Thyroid gland (tissue), 4 donors: Measurements from ENCODE around the gene CBL. TPM values are rescaled to one million over a fixed set of nuclear protein-coding genes. Genes with fewer than 3 reads are reported as not detected.

Experiments used
- DNase-seq, 2 donors: peaks; one replicate each; pipeline ENCODE4 v3.0.0-alpha.2; 2019
- H3K27ac ChIP-seq, 3 donors: fragments of 200-600 bp; sonication (generic); 1 replicate in 2 of 3; 2 replicates in 1 of 3; pipeline ENCODE4 v1.5.1; 2016 to 2019; ENCODE audit warnings: mild to moderate bottlenecking in 1 of 3, moderate library complexity in 1 of 3
- H3K27me3 ChIP-seq: fragments of 200-600 bp; sonication (generic); one replicate; pipeline ENCODE4 v1.5.1; 2019
- H3K36me3 ChIP-seq, 2 donors: fragments of 200-600 bp; sonication (generic); one replicate each; pipeline ENCODE4 v1.5.1; 2016 to 2019
- H3K4me1 ChIP-seq, 2 donors: fragments of 200-600 bp; sonication (generic); one replicate each; pipeline ENCODE4 v1.5.1; 2017 to 2019
- H3K4me3 ChIP-seq, 3 donors: fragments of 200-600 bp; sonication (generic); replicated peaks in 1 of 3; 1 replicate in 2 of 3; 2 replicates in 1 of 3; pipeline ENCODE4 v1.5.1; 2016; ENCODE audit warnings: mild to moderate bottlenecking in 1 of 3
- H3K9me3 ChIP-seq: fragments of 200-600 bp; sonication (generic); one replicate; pipeline ENCODE4 v1.5.1; 2017
- CTCF ChIP-seq, 6 experiments: fragments of 200-600 bp in 3 of 6; fragments of 450-650 bp in 3 of 6; sonication (generic) in 3 of 6; IDR thresholded peaks; one replicate each; pipeline ENCODE4 v1.5.1; 2016 to 2019; ENCODE audit warnings: antibody characterized with exemption in 6 of 6, mild to moderate bottlenecking in 2 of 6, inconsistent platforms in 1 of 6, moderate library complexity in 1 of 6
- POLR2A ChIP-seq, 2 donors: fragments of 450-650 bp; IDR thresholded peaks; one replicate each; pipeline ENCODE4 v1.6.1; 2017; ENCODE audit warnings: antibody characterized with exemption in 2 of 2, mild to moderate bottlenecking in 2 of 2, moderate library complexity in 1 of 2
- WGBS, 2 donors: methylation state at CpG; one replicate each; pipeline ENCODE4 v1.1.5; 2017; 5-methylcytosine and 5-hydroxymethylcytosine counted together
- intact Hi-C: fragments of 100-400 bp; cut with DNase I; formaldehyde crosslinking; loops from one replicate; pipeline ENCODE4 v1.15.1; 2023
- total RNA-seq, 4 donors: library from RNA; depleted of rRNA; stranded (reverse); fragments of >200 nt; gene quantifications; one replicate each; pipeline ENCODE4 v1.2.3, GENCODE V29; 2016

Gene CBL
- total RNA-seq, 4 donors from 2014 or later, result 9.4 to 14.5 (median 13.9) TPM

GRCh38 chr11:119202554-119202953, 3.6 kb upstream of the CBL start:
- H3K4me3 ChIP-seq, result no peak overlapping the region
- H3K36me3 ChIP-seq, result no peaks in the 10 kb centered on the region
- peaks cover 20 to 26% of the 10 kb centered on the region in 2 donors for H3K4me1 ChIP-seq
- H3K9me3 ChIP-seq, result no peaks in the 10 kb centered on the region
- DNase-seq, result no peak
- TF ChIP-seq CTCF (IDR thresholded peaks at IDR 0.05), result no peak
- TF ChIP-seq POLR2A (IDR thresholded peaks at IDR 0.05), result no peak
- no peak overlapping the region for H3K27ac ChIP-seq
- 90 to 95% methylated on average over 7 of the region's 7 CpGs for WGBS, 2 donors
- no peaks in the 10 kb centered on the region for H3K27me3 ChIP-seq
- intact Hi-C loops, result loop anchor here (10.0 kb wide), 2 partner anchors 82 to 122 kb away; no protein-coding TSS in a partner anchor

GRCh38 chr11:119204066-119204465, 2.1 kb upstream of the CBL start:
- intact Hi-C loops, result loop anchor here (10.0 kb wide), 2 partner anchors 81 to 121 kb away; no protein-coding TSS in a partner anchor
- WGBS, 2 donors, result 95% methylated on average over 9 of the region's 9 CpGs
- no peak for DNase-seq

GRCh38 chr11:119205080-119205479, 1.1 kb upstream of the CBL start:
- no peaks in the 10 kb centered on the region for H3K36me3 ChIP-seq
- H3K27me3 ChIP-seq, result no peaks in the 10 kb centered on the region
- no peak for TF ChIP-seq CTCF (IDR thresholded peaks at IDR 0.05)
- no peak for TF ChIP-seq POLR2A (IDR thresholded peaks at IDR 0.05)
- no peak for DNase-seq
- H3K4me3 ChIP-seq, result no peak overlapping the region
- intact Hi-C loops, result loop anchor here (10.0 kb wide), 2 partner anchors 80 to 120 kb away; no protein-coding TSS in a partner anchor
- no peaks in the 10 kb centered on the region for H3K9me3 ChIP-seq
- WGBS, 2 donors, result 51% methylated on average over 10 of the region's 10 CpGs
- peak overlapping the region in 2 of 3 donors; percentile 92 to 97 for H3K27ac ChIP-seq
- peaks cover 21 to 23% of the 10 kb centered on the region in 2 donors for H3K4me1 ChIP-seq

More at GRCh38 chr11:119204066-119204465, 2.1 kb upstream of the CBL start:
- TF ChIP-seq POLR2A (IDR thresholded peaks at IDR 0.05) (no peak), CTCF (IDR thresholded peaks at IDR 0.05) (no peak)
- Histone ChIP-seq H3K36me3 (no peaks in the 10 kb centered on the region), H3K27ac (no peak overlapping the region), H3K4me3 (no peak overlapping the region), H3K4me1 (peaks cover 25 to 29% of the 10 kb centered on the region in 2 donors), H3K27me3 (no peaks in the 10 kb centered on the region), H3K9me3 (no peaks in the 10 kb centered on the region)

GRCh38 chr11:119206511-119207414, 624 bp downstream of the CBL start:
- Histone ChIP-seq H3K27me3 (no peaks in the 10 kb centered on the region), H3K4me3 (peak overlapping the region; percentile 63 to 96 (median 65)), H3K36me3 (no peaks in the 10 kb centered on the region), H3K27ac (peak overlapping the region; percentile 92 to 97 (median 94)), H3K4me1 (peaks cover 15 to 18% of the 10 kb centered on the region in 2 donors), H3K9me3 (no peaks in the 10 kb centered on the region)
- peak; percentile 35 to 57 for DNase-seq
- no peak for TF ChIP-seq POLR2A (IDR thresholded peaks at IDR 0.05)
- no peak for TF ChIP-seq CTCF (IDR thresholded peaks at IDR 0.05)
- WGBS, 2 donors, result 1 to 2% methylated on average over 23 to 24 of the region's 41 CpGs
- intact Hi-C loops, result loop anchor here (10.0 kb wide), 2 partner anchors 78 to 118 kb away; no protein-coding TSS in a partner anchor
